ENCODE data around the gene ACADSB. TPM values are rescaled to one million over a fixed set of nuclear protein-coding genes. Genes with fewer than 3 reads are reported as not detected.
A peak's percentile ranks its signal among the peaks of the same experiment; 100 is the strongest.

The ACADSB gene
- polyA plus RNA-seq, 1 experiment: 16.1 TPM

- no peak for DNase-seq (ENCODE audit: low read depth, low spot score)
- Histone ChIP-seq H3K9me3 (ENCODE audit: control insufficient read depth, insufficient read depth, low read length) (no peaks in the 10 kb centered on the region), H3K4me3 (ENCODE audit: low read depth, low read length) (no peak overlapping the region), H3K27ac (ENCODE audit: low read depth, low read length) (no peak overlapping the region), H3K27me3 (ENCODE audit: control insufficient read depth, insufficient read depth, low read length) (no peaks in the 10 kb centered on the region)
- TF ChIP-seq, protein P1, sequence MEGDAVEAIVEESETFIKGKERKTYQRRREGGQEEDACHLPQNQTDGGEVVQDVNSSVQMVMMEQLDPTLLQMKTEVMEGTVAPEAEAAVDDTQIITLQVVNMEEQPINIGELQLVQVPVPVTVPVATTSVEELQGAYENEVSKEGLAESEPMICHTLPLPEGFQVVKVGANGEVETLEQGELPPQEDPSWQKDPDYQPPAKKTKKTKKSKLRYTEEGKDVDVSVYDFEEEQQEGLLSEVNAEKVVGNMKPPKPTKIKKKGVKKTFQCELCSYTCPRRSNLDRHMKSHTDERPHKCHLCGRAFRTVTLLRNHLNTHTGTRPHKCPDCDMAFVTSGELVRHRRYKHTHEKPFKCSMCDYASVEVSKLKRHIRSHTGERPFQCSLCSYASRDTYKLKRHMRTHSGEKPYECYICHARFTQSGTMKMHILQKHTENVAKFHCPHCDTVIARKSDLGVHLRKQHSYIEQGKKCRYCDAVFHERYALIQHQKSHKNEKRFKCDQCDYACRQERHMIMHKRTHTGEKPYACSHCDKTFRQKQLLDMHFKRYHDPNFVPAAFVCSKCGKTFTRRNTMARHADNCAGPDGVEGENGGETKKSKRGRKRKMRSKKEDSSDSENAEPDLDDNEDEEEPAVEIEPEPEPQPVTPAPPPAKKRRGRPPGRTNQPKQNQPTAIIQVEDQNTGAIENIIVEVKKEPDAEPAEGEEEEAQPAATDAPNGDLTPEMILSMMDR (IDR thresholded peaks at IDR 0.05; ENCODE audit: low read depth, low read length): no peak
- CTCF ChIA-PET: interaction anchor here (0.9 to 6.6 kb wide), 3 partner anchors 18 to 44 kb away, joined by 3 to 39 read pairs (median 3); partner anchors contain the start of gene PSTK
- POLR2A ChIA-PET: interaction anchor here (0.7 kb wide), 1 partner anchor 9 kb away, joined by 4 read pairs; no protein-coding TSS in a partner anchor
Measured at GRCh38 chr10:122999347-122999746, 9.5 kb upstream of the ACADSB start.

DNA sequence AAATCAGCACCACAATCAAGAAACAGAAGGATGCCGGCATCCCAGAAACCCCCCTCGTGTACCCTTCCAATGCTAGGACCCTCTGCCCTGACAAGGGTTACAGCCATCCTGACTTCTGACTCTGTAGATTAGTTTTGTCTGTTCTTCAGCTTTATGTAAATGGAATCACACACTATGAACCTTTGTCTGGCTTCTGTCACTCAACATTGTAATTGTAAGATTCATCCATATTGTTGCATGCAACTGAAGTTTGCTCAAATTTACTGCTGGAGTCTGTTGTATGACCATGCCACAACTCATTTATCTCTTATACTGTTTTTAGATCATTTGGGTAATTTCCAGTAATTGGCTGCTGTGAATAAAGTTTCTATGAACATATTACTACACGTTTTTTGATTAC, 8.7 kb upstream of the ACADSB start:
- Histone ChIP-seq H3K27me3 (ENCODE audit: control insufficient read depth, insufficient read depth, low read length) (no peaks in the 10 kb centered on the region), H3K4me3 (ENCODE audit: low read depth, low read length) (no peak overlapping the region), H3K9me3 (ENCODE audit: control insufficient read depth, insufficient read depth, low read length) (no peaks in the 10 kb centered on the region), H3K27ac (ENCODE audit: low read depth, low read length) (no peak overlapping the region)
- ChIA-PET CTCF (interaction anchor here (1.2 to 6.6 kb wide), 2 partner anchors 19 to 21 kb away, joined by 3 to 39 read pairs; partner anchors contain the start of gene PSTK), POLR2A (no interaction called here)
- TF ChIP-seq, protein P1 (IDR thresholded peaks at IDR 0.05; ENCODE audit: low read depth, low read length): no peak
- DNase-seq (ENCODE audit: low read depth, low spot score): no peak

DNA sequence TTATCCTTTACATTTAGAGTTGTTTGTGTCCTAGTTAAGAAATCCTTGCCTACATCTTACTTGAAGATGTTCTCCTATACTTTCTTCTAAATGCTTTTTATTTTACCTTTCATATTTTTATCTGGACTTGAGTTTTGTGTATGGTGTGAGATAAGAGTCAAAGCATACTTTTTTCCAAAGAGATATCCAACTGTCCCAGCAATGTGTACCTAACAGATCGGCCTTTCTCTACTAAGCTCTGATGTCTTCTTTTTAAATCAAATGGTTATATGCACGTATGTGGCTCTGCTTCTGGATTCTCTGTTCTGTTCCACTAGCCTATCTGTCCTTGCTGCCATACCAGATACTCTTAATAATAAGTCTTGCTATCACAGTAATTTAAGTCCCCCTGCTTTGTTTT, 7.4 kb upstream of the ACADSB start:
- DNase-seq (ENCODE audit: low read depth, low spot score): no peak
- TF ChIP-seq, protein P1 (IDR thresholded peaks at IDR 0.05; ENCODE audit: low read depth, low read length): no peak
- CTCF ChIA-PET: no interaction called here
- Histone ChIP-seq H3K27ac (ENCODE audit: low read depth, low read length) (no peak overlapping the region), H3K4me3 (ENCODE audit: low read depth, low read length) (no peak overlapping the region), H3K27me3 (ENCODE audit: control insufficient read depth, insufficient read depth, low read length) (no peaks in the 10 kb centered on the region), H3K9me3 (ENCODE audit: control insufficient read depth, insufficient read depth, low read length) (no peaks in the 10 kb centered on the region)
- POLR2A ChIA-PET: no interaction called here

GRCh38 chr10:123004298-123004697, 4.5 kb upstream of the ACADSB start:
- ChIA-PET CTCF (interaction anchor here (1.3 kb wide), 1 partner anchor 23 kb away, joined by 4 read pairs; no protein-coding TSS in a partner anchor), POLR2A (no interaction called here)
- DNase-seq (ENCODE audit: low read depth, low spot score): no peak
- TF ChIP-seq, protein P1 (IDR thresholded peaks at IDR 0.05; ENCODE audit: low read depth, low read length): no peak
- H3K9me3 ChIP-seq (ENCODE audit: control insufficient read depth, insufficient read depth, low read length): peaks cover 4% of the 10 kb centered on the region; the same call in 1 of the 2 replicates
- no peak overlapping the region for H3K27ac ChIP-seq (ENCODE audit: low read depth, low read length)
- no peaks in the 10 kb centered on the region for H3K27me3 ChIP-seq (ENCODE audit: control insufficient read depth, insufficient read depth, low read length)
- H3K4me3 ChIP-seq (ENCODE audit: low read depth, low read length): no peak overlapping the region

GRCh38 chr10:123007558-123008354, 1.1 kb upstream of the ACADSB start:
- TF ChIP-seq, protein P1 (IDR thresholded peaks at IDR 0.05; ENCODE audit: low read depth, low read length): no peak
- DNase-seq (ENCODE audit: low read depth, low spot score): peak; percentile 8
- POLR2A ChIA-PET: interaction anchor here (0.9 to 1.4 kb wide), 4 partner anchors 8 to 54 kb away, joined by 3 to 6 read pairs (median 4); partner anchors contain the start of gene C10orf88
- peak overlapping the region; percentile 91 for H3K4me3 ChIP-seq (ENCODE audit: low read depth, low read length)
- CTCF ChIA-PET: interaction anchor here (1.3 to 2.1 kb wide), 4 partner anchors 14 to 126 kb away, joined by 3 to 24 read pairs (median 4); partner anchors contain the start of gene PSTK
- peak overlapping the region; percentile 73 for H3K27ac ChIP-seq (ENCODE audit: low read depth, low read length)
- H3K9me3 ChIP-seq (ENCODE audit: control insufficient read depth, insufficient read depth, low read length): peaks cover 4% of the 10 kb centered on the region; the same call in 1 of the 2 replicates
- H3K27me3 ChIP-seq (ENCODE audit: control insufficient read depth, insufficient read depth, low read length): no peaks in the 10 kb centered on the region
